OCI-LY1 (cell line): ENCODE data around the gene BAX.

Experiments used
- CTCF ChIP-seq: fragments of 200-600 bp; sonication (generic), shearing (Covaris generic); IDR thresholded peaks from 2 replicates; pipeline ENCODE4 v1.5.1; 2017; ENCODE audit warnings: mild to moderate bottlenecking, antibody characterized with exemption, low read length, moderate library complexity, mixed read lengths
- EZH2 ChIP-seq: fragments of 200-600 bp; sonication (generic), shearing (Covaris generic); IDR thresholded peaks from 2 replicates; pipeline ENCODE4 v1.8.0; 2017; ENCODE audit warnings: borderline replicate concordance, mixed run types, mild to moderate bottlenecking, antibody characterized with exemption, low read length, moderate library complexity, mixed read lengths

DNA sequence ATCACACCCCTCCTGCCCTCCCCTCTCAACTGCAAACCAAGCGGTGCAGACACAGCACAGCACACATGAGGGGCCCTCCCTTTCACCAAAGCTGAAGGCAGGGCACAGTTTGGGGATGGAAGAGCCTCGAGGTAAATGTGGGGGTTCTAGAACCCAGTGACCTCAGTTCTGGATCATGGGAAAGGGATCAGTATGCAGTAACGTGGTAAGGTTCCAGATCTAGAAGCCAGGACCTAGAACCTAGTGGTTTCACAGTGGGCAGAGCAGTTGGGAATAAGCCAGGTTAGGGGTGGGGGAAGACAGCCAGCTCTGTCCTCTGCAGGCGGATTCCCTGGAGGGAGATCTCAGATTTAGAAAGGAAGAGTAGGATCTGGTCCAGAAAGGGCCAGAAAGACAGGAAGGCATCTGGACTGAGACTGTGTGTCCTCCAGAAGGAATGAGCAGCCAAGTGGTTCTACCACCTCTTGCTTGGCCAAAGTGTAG, 13.5 kb downstream of the BAX start:
- TF ChIP-seq CTCF, result no peak
- no peak for TF ChIP-seq EZH2
